ENCODE results near the gene ITFG1. TPM values are rescaled to one million over a fixed set of nuclear protein-coding genes. Genes with fewer than 3 reads are reported as not detected.

Gene ITFG1
- 42.9 TPM for polyA plus RNA-seq (2012; ENCODE audit: insufficient read depth, insufficient read length)

- DNase-seq (ENCODE audit: low read depth, low spot score) = peak; percentile 95
- peak within 1 kb of the TSS; percentile 99 for H3K4me3 ChIP-seq (ENCODE audit: low read length)
These were observed at the start of gene ITFG1, which contains the start of gene PHKB for GRCh38 chr16:47460711-47461597. TSS of gene ITFG1 (minus strand) at chr16:47461063. CDS start at chr16:47461045, 18 bp downstream. TSS of gene PHKB (plus strand) at chr16:47461331. CDS start at chr16:47461351, 20 bp downstream.

GRCh38 chr16:47507701-47508100 lies 46.8 kb upstream of the ITFG1 start:
- no peak for DNase-seq (ENCODE audit: low read depth, low spot score)
- no peak overlapping the region for H3K4me3 ChIP-seq (ENCODE audit: low read length)

GRCh38 chr16:47506800-47507199 lies 45.9 kb upstream of the ITFG1 start:
- no peak for DNase-seq (ENCODE audit: low read depth, low spot score)
- H3K4me3 ChIP-seq (ENCODE audit: low read length) = no peak overlapping the region

GRCh38 chr16:47504599-47504998 lies 43.7 kb upstream of the ITFG1 start:
- DNase-seq (ENCODE audit: low read depth, low spot score) = no peak
- no peak overlapping the region for H3K4me3 ChIP-seq (ENCODE audit: low read length)

- H3K4me3 ChIP-seq (ENCODE audit: low read length) = no peak overlapping the region
- no peak for DNase-seq (ENCODE audit: low read depth, low spot score)
These were observed 43.1 kb upstream of the ITFG1 start for GRCh38 chr16:47503936-47504335.

- DNase-seq (ENCODE audit: low read depth, low spot score) = no peak
- H3K4me3 ChIP-seq (ENCODE audit: low read length) = no peak overlapping the region
These were observed 38.9 kb upstream of the ITFG1 start for GRCh38 chr16:47499700-47500264.

- H3K4me3 ChIP-seq (ENCODE audit: low read length) = no peak overlapping the region
- no peak for DNase-seq (ENCODE audit: low read depth, low spot score)
These were observed 38.3 kb upstream of the ITFG1 start for GRCh38 chr16:47499080-47499699.

- no peak overlapping the region for H3K4me3 ChIP-seq (ENCODE audit: low read length)
- no peak for DNase-seq (ENCODE audit: low read depth, low spot score)
These were observed 32.8 kb upstream of the ITFG1 start for GRCh38 chr16:47493381-47494337.

- no peak for DNase-seq (ENCODE audit: low read depth, low spot score)
- H3K4me3 ChIP-seq (ENCODE audit: low read length) = no peak overlapping the region
These were observed 31.8 kb upstream of the ITFG1 start for GRCh38 chr16:47492428-47493377.

- DNase-seq (ENCODE audit: low read depth, low spot score) = no peak
These were observed 31.2 kb upstream of the ITFG1 start for GRCh38 chr16:47492036-47492427.

GRCh38 chr16:47490471-47490870 lies 29.6 kb upstream of the ITFG1 start:
- no peak overlapping the region for H3K4me3 ChIP-seq (ENCODE audit: low read length)
- DNase-seq (ENCODE audit: low read depth, low spot score) = peak; percentile 21

More at GRCh38 chr16:47492036-47492427, 31.2 kb upstream of the ITFG1 start:
- no peak overlapping the region for H3K4me3 ChIP-seq (ENCODE audit: low read length)

- H3K4me3 ChIP-seq (ENCODE audit: low read length) = no peak overlapping the region
- no peak for DNase-seq (ENCODE audit: low read depth, low spot score)
These were observed 27.2 kb upstream of the ITFG1 start for GRCh38 chr16:47488051-47488450.

GRCh38 chr16:47486856-47487255 lies 26.0 kb upstream of the ITFG1 start:
- H3K4me3 ChIP-seq (ENCODE audit: low read length) = no peak overlapping the region
- no peak for DNase-seq (ENCODE audit: low read depth, low spot score)

- DNase-seq (ENCODE audit: low read depth, low spot score) = no peak
- H3K4me3 ChIP-seq (ENCODE audit: low read length) = no peak overlapping the region
These were observed 22.8 kb upstream of the ITFG1 start for GRCh38 chr16:47483616-47484015.

GRCh38 chr16:47481698-47482374 lies 21.0 kb upstream of the ITFG1 start:
- H3K4me3 ChIP-seq (ENCODE audit: low read length) = no peak overlapping the region
- DNase-seq (ENCODE audit: low read depth, low spot score) = no peak

- no peak for DNase-seq (ENCODE audit: low read depth, low spot score)
- no peak overlapping the region for H3K4me3 ChIP-seq (ENCODE audit: low read length)
These were observed 19.5 kb upstream of the ITFG1 start for GRCh38 chr16:47480410-47480809.

GRCh38 chr16:47477679-47478078 lies 16.8 kb upstream of the ITFG1 start:
- no peak for DNase-seq (ENCODE audit: low read depth, low spot score)
- no peak overlapping the region for H3K4me3 ChIP-seq (ENCODE audit: low read length)
